HepG2 (cell line): ENCODE data around the gene PCGF2. TPM values are rescaled to one million over a fixed set of nuclear protein-coding genes. Genes with fewer than 3 reads are reported as not detected.

Experiments used
- ATAC-seq: fragments of 200-7000 bp; cut with Tn5 transposase; 3 replicates; pipeline ENCODE4 v1.9.1; 2020; ENCODE audit warnings: mild to moderate bottlenecking, moderate library complexity
- BruUV-seq: library from RNA; stranded (reverse); fragments of 400-500 nt; replicated peaks from 2 replicates; lab custom pipeline; 2021; lab: Mats Ljungman, UMichigan
- CTCF ChIA-PET: fragments of 300-600 bp; formaldehyde crosslinking; extraction: SDS; loops from one replicate; lab custom pipeline; 2021; ENCODE audit warnings: low total read pairs, inconsistent platforms, low intra/inter-chr PET ratio; lab: Yijun Ruan, JAX
- POLR2A ChIA-PET: fragments of 350-600 bp; sonication (Branson Sonifier 250); formaldehyde crosslinking; loops from one replicate; lab custom pipeline; 2020; ENCODE audit warnings: antibody characterized with exemption, inconsistent platforms; lab: Yijun Ruan, JAX
- DNase-seq: peaks from one replicate; pipeline ENCODE4 v3.0.0-alpha.2; 2015; ENCODE audit warnings: low spot score
- FAIRE-seq: peaks from 3 replicates; lab custom pipeline; 2011; peaks lifted over from hg19 to GRCh38; lab: Jason Lieb, UNC
- H2AFZ ChIP-seq: one replicate; pipeline ENCODE4 v1.6.1; 2011; ENCODE audit warnings: low read length, inconsistent platforms
- H3K27ac ChIP-seq: fragments of 300-600 bp; 3 replicates; pipeline ENCODE4 v1.8.0; 2011; ENCODE audit warnings: mixed run types, mild to moderate bottlenecking, mixed read lengths, low read length, inconsistent platforms; ENCODE audit not compliant: insufficient read depth; ENCODE audit errors: extremely low read length
- H3K27me3 ChIP-seq, 2 experiments: fragments of 200-600 bp in 1 of 2; 2 replicates in 1 of 2; 3 replicates in 1 of 2; pipeline versions ENCODE4 v1.6.0 to v1.8.0; 2011; ENCODE audit warnings: low read length in 2 of 2, mild to moderate bottlenecking in 2 of 2, moderate library complexity in 2 of 2, inconsistent platforms in 1 of 2; ENCODE audit not compliant: insufficient read depth in 2 of 2, control insufficient read depth in 1 of 2
- H3K36me3 ChIP-seq, 2 experiments: fragments of 200-600 bp in 1 of 2; replicated peaks in 1 of 2; 2 replicates in 1 of 2; 3 replicates in 1 of 2; pipeline versions ENCODE4 v1.5.1 to v1.8.0; 2011; ENCODE audit warnings: low read length in 2 of 2, inconsistent platforms in 1 of 2; ENCODE audit not compliant: insufficient read depth in 2 of 2, control insufficient read depth in 1 of 2
- H3K4me1 ChIP-seq: 2 replicates; pipeline ENCODE4 v1.5.1; 2012; ENCODE audit warnings: low read length, inconsistent platforms; ENCODE audit not compliant: insufficient read depth
- H3K4me2 ChIP-seq: 2 replicates; pipeline ENCODE4 v1.6.0; 2011; ENCODE audit warnings: low read depth, low read length, inconsistent platforms
- H3K4me3 ChIP-seq, 3 experiments: fragments of 200-600 bp in 1 of 3; sonication (generic), shearing (Covaris generic) in 1 of 3; replicated peaks in 1 of 3; 2 replicates each; pipeline ENCODE4 v1.5.1; 2011 to 2016; ENCODE audit warnings: low read length in 3 of 3, inconsistent platforms in 2 of 3, low read depth in 2 of 3, mild to moderate bottlenecking in 2 of 3, control low read depth in 1 of 3, mixed read lengths in 1 of 3; ENCODE audit not compliant: insufficient read depth in 1 of 3
- H3K79me2 ChIP-seq: one replicate; pipeline ENCODE4 v1.6.1; 2011; ENCODE audit warnings: low read length, inconsistent platforms; ENCODE audit not compliant: insufficient read depth
- H3K9ac ChIP-seq: 2 replicates; pipeline ENCODE4 v1.6.0; 2011; ENCODE audit warnings: mild to moderate bottlenecking, low read depth, low read length, inconsistent platforms; ENCODE audit not compliant: insufficient read depth
- H3K9me3 ChIP-seq: 2 replicates; pipeline ENCODE4 v1.5.1; 2012; ENCODE audit warnings: mild to moderate bottlenecking, low read length
- H4K20me1 ChIP-seq: 2 replicates; pipeline ENCODE4 v1.6.0; 2011; ENCODE audit warnings: inconsistent platforms, mild to moderate bottlenecking, low read length, moderate library complexity; ENCODE audit not compliant: insufficient read depth
- ATM ChIP-seq: fragments of 450-650 bp; IDR thresholded peaks from 2 replicates; pipeline ENCODE4 v1.7.1; 2017; ENCODE audit warnings: mild to moderate bottlenecking, borderline replicate concordance
- CEBPG ChIP-seq: IDR thresholded peaks from 2 replicates; pipeline ENCODE4 v1.6.1; 2016
- CHD4 ChIP-seq: fragments of 200-600 bp; sonication (generic); IDR thresholded peaks from 2 replicates; pipeline ENCODE4 v1.7.0; 2017; ENCODE audit warnings: mild to moderate bottlenecking, low read length, borderline replicate concordance
- HNF4G ChIP-seq, 2 experiments: sonication (generic) in 1 of 2; formaldehyde crosslinking in 1 of 2; IDR thresholded peaks; 2 replicates each; pipeline versions ENCODE4 v1.4.0 to v1.6.1; 2011 to 2020; ENCODE audit warnings: borderline replicate concordance in 2 of 2, low read depth in 2 of 2, mild to moderate bottlenecking in 2 of 2, low read length in 1 of 2, missing genetic modification reagents in 1 of 2, moderate library complexity in 1 of 2
- PCBP1 ChIP-seq: fragments of 200-400 bp; formaldehyde crosslinking; IDR thresholded peaks from 2 replicates; pipeline ENCODE4 v1.6.1; 2017; ENCODE audit warnings: mild to moderate bottlenecking, low read depth, low read length, borderline replicate concordance
- PHF8 ChIP-seq: sonication (generic); formaldehyde crosslinking; IDR thresholded peaks from 2 replicates; pipeline ENCODE4 v1.5.0; 2020; ENCODE audit warnings: missing genetic modification reagents
- RNF219 ChIP-seq: sonication (generic); formaldehyde crosslinking; IDR thresholded peaks from 2 replicates; pipeline ENCODE4 v1.5.0; 2020; ENCODE audit warnings: mild to moderate bottlenecking, missing genetic modification reagents
- SMC3 ChIP-seq: IDR thresholded peaks from 2 replicates; pipeline ENCODE4 v1.6.1; 2011; ENCODE audit warnings: low read length, improper control_type of control experiment
- SP140L ChIP-seq: sonication (generic); formaldehyde crosslinking; IDR thresholded peaks from 2 replicates; pipeline ENCODE4 v1.4.0; 2020; ENCODE audit warnings: missing genetic modification reagents, borderline replicate concordance
- ZNF263 ChIP-seq: sonication (generic); formaldehyde crosslinking; IDR thresholded peaks from 2 replicates; pipeline ENCODE4 v1.4.0; 2020; ENCODE audit warnings: missing genetic modification reagents
- ZNF512 ChIP-seq: sonication (generic); formaldehyde crosslinking; IDR thresholded peaks from 2 replicates; pipeline ENCODE4 v1.4.0; 2020; ENCODE audit warnings: mild to moderate bottlenecking, missing genetic modification reagents
- ZNF652 ChIP-seq: IDR thresholded peaks from 2 replicates; pipeline ENCODE4 v1.6.1; 2016; ENCODE audit warnings: low read depth, borderline replicate concordance
- ZNF773 ChIP-seq: sonication (generic); formaldehyde crosslinking; IDR thresholded peaks from 2 replicates; pipeline ENCODE4 v1.4.0; 2020; ENCODE audit warnings: missing genetic modification reagents, borderline replicate concordance
- ZZZ3 ChIP-seq: sonication (generic); formaldehyde crosslinking; IDR thresholded peaks from 2 replicates; pipeline ENCODE4 v1.4.0; 2020; ENCODE audit warnings: missing genetic modification reagents, mild to moderate bottlenecking, borderline replicate concordance
- WGBS: methylation state at CpG from one replicate; pipeline ENCODE4 v1.1.6; 2017; ENCODE audit warnings: low lambda C conversion rate; 5-methylcytosine and 5-hydroxymethylcytosine counted together
- in situ Hi-C: cut with HindIII; loops from 2 replicates; pipeline ENCODE4 v1.10.0; 2017; ENCODE audit warnings: low pct_unique_long_range_greater_than_20kb; ENCODE audit not compliant: extremely low pct_ligation_motif_present
- intact Hi-C: fragments of 100-400 bp; cut with micrococcal nuclease; formaldehyde crosslinking; loops from one replicate; pipeline ENCODE4 v1.10.0; 2022; ENCODE audit not compliant: unreplicated experiment
- polyA plus RNA-seq, 8 experiments: library from polyadenylated mRNA; depleted of rRNA in 3 of 8; stranded (reverse) in 7 of 8; unstranded in 1 of 8; fragments of >200 nt; fragmentation: Illumina TruSeq in 4 of 8; extraction: Trizol in 4 of 8; gene quantifications; 2 replicates each; pipeline versions ENCODE4 v1.2.1 to v1.2.3, GENCODE V29; 2011 to 2016; ENCODE audit warnings: low read depth in 4 of 8, missing spikeins in 1 of 8, mixed read lengths in 1 of 8; ENCODE audit not compliant: insufficient read depth in 1 of 8
- total RNA-seq, 5 experiments: library from RNA; depleted of rRNA; stranded (reverse); fragments of >200 nt; fragmentation: Illumina TruSeq; extraction: Trizol; gene quantifications; 2 replicates each; pipeline ENCODE4 v1.2.3, GENCODE V29; 2016; ENCODE audit warnings: low read depth in 1 of 5
- TF ChIP-seq, protein P1 (sequence below): sonication (generic); formaldehyde crosslinking; IDR thresholded peaks from 2 replicates; pipeline ENCODE4 v1.8.1; 2023; ENCODE audit warnings: missing genetic modification reagents, inconsistent platforms, borderline replicate concordance
- TF ChIP-seq, protein P2 (sequence below): sonication (generic); formaldehyde crosslinking; IDR thresholded peaks from 2 replicates; pipeline ENCODE4 v1.4.0; 2020; ENCODE audit warnings: mild to moderate bottlenecking, missing genetic modification reagents
- TF ChIP-seq, protein P3 (sequence below): sonication (generic); formaldehyde crosslinking; conservative IDR thresholded peaks from 2 replicates; pipeline ENCODE4 v1.5.0; 2020; ENCODE audit warnings: missing genetic modification reagents
- TF ChIP-seq, protein P4 (sequence below): sonication (generic); formaldehyde crosslinking; IDR thresholded peaks from 2 replicates; pipeline ENCODE4 v1.8.1; 2023; ENCODE audit warnings: mild to moderate bottlenecking, missing genetic modification reagents, borderline replicate concordance

Gene PCGF2
- total and polyA plus RNA-seq, 2 of the 13 experiments (the other 11 are each of a cell fraction or from before 2014, with no cell fraction given) = 11.6 to 29.4 TPM

GRCh38 chr17:38761612-38762011 is 13.5 kb upstream of the PCGF2 start:
- no peak overlapping the region for H2AFZ ChIP-seq
- H3K9me3 ChIP-seq = no peaks in the 10 kb centered on the region
- H3K36me3 ChIP-seq = peaks cover 38 to 77% of the 10 kb centered on the region in 2 experiments
- peak; percentile 54 for DNase-seq
- no peak overlapping the region for H3K4me2 ChIP-seq
- no peaks in the 10 kb centered on the region for H3K27me3 ChIP-seq
- FAIRE-seq = no peak
- CTCF ChIA-PET = no interaction called here
- no peaks in the 10 kb centered on the region for H4K20me1 ChIP-seq
- in situ Hi-C loops (loop anchor here (25.0 kb wide), 1 partner anchor 401 kb away; the partner anchor contains the start of genes ARL5C and PLXDC1), intact Hi-C loops (no loop called here)
- H3K4me1 ChIP-seq = no peaks in the 10 kb centered on the region
- no peak overlapping the region for H3K27ac ChIP-seq
- no peaks in the 10 kb centered on the region for H3K79me2 ChIP-seq
- no peak overlapping the region for H3K4me3 ChIP-seq
- POLR2A ChIA-PET = no interaction called here
- no TSS peak for BruUV-seq
- H3K9ac ChIP-seq = no peak overlapping the region
- ATAC-seq = peak; percentile 69
- 89% methylated on average over 4 of the region's 4 CpGs for WGBS
- TF ChIP-seq SMC3 (peak; percentile 23; the same call in 1 of the 2 replicates), PHF8 (CRISPR knock-in tag) (0 out of 2 replicates have a peak, but pooled peaks have one; percentile 2), CHD4 (0 out of 2 replicates have a peak, but pooled peaks have one; percentile 34), ZNF652 (CRISPR knock-in tag) (no peak), SP140L (no peak), ATM (no peak), HNF4G (IDR thresholded peaks at IDR 0.05; ENCODE audit: borderline replicate concordance, low read depth, low read length) (peak; percentile 60; the same call in 1 of the 2 replicates), HNF4G (CRISPR knock-in tag; IDR thresholded peaks at IDR 0.05; ENCODE audit: borderline replicate concordance, low read depth) (no peak), RNF219 (CRISPR knock-in tag) (no peak), CEBPG (no peak), ZNF263 (CRISPR knock-in tag) (no peak), ZNF512 (no peak), PCBP1 (no peak), ZZZ3 (CRISPR knock-in tag) (no peak), ZNF773 (no peak)
- TF ChIP-seq, protein P1, sequence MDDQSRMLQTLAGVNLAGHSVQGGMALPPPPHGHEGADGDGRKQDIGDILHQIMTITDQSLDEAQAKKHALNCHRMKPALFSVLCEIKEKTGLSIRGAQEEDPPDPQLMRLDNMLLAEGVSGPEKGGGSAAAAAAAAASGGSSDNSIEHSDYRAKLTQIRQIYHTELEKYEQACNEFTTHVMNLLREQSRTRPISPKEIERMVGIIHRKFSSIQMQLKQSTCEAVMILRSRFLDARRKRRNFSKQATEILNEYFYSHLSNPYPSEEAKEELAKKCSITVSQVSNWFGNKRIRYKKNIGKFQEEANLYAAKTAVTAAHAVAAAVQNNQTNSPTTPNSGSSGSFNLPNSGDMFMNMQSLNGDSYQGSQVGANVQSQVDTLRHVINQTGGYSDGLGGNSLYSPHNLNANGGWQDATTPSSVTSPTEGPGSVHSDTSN (CRISPR knock-in tag) = no peak
- TF ChIP-seq, protein P2, sequence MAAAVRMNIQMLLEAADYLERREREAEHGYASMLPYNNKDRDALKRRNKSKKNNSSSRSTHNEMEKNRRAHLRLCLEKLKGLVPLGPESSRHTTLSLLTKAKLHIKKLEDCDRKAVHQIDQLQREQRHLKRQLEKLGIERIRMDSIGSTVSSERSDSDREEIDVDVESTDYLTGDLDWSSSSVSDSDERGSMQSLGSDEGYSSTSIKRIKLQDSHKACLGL (CRISPR knock-in tag) = no peak
- TF ChIP-seq, protein P3, sequence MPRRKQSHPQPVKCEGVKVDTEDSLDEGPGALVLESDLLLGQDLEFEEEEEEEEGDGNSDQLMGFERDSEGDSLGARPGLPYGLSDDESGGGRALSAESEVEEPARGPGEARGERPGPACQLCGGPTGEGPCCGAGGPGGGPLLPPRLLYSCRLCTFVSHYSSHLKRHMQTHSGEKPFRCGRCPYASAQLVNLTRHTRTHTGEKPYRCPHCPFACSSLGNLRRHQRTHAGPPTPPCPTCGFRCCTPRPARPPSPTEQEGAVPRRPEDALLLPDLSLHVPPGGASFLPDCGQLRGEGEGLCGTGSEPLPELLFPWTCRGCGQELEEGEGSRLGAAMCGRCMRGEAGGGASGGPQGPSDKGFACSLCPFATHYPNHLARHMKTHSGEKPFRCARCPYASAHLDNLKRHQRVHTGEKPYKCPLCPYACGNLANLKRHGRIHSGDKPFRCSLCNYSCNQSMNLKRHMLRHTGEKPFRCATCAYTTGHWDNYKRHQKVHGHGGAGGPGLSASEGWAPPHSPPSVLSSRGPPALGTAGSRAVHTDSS = no peak
- TF ChIP-seq, protein P4, sequence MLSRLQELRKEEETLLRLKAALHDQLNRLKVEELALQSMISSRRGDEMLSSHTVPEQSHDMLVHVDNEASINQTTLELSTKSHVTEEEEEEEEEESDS (CRISPR knock-in tag) = no peak
